ENCODE data around the gene SORCS2.

The SORCS2 gene

GRCh38 chr4:7377223-7377865 is 185.0 kb downstream of the SORCS2 start:
- DNase-seq (ENCODE audit: low spot score) = no peak

GRCh38 chr4:7379186-7379585 is 186.8 kb downstream of the SORCS2 start:
- no peak for DNase-seq (ENCODE audit: low spot score)

GRCh38 chr4:7379719-7380118 is 187.4 kb downstream of the SORCS2 start:
- DNase-seq (ENCODE audit: low spot score) = no peak

GRCh38 chr4:7381221-7381889 is 189.0 kb downstream of the SORCS2 start:
- DNase-seq (ENCODE audit: low spot score) = no peak

GRCh38 chr4:7381890-7382633 is 189.7 kb downstream of the SORCS2 start:
- no peak for DNase-seq (ENCODE audit: low spot score)

GRCh38 chr4:7382634-7383014 is 190.3 kb downstream of the SORCS2 start:
- no peak for DNase-seq (ENCODE audit: low spot score)

- DNase-seq (ENCODE audit: low spot score) = peak; percentile 16
Measured at GRCh38 chr4:7383266-7383665, 190.9 kb downstream of the SORCS2 start.

- no peak for DNase-seq (ENCODE audit: low spot score)
Measured at GRCh38 chr4:7384003-7384928, 191.9 kb downstream of the SORCS2 start.

GRCh38 chr4:7384929-7385890 is 192.9 kb downstream of the SORCS2 start:
- DNase-seq (ENCODE audit: low spot score) = no peak

GRCh38 chr4:7387925-7388324 is 195.6 kb downstream of the SORCS2 start:
- no peak for DNase-seq (ENCODE audit: low spot score)

- DNase-seq (ENCODE audit: low spot score) = no peak
Measured at GRCh38 chr4:7388627-7389026, 196.3 kb downstream of the SORCS2 start.

GRCh38 chr4:7389101-7389701 is 196.9 kb downstream of the SORCS2 start:
- DNase-seq (ENCODE audit: low spot score) = no peak

- no peak for DNase-seq (ENCODE audit: low spot score)
Measured at GRCh38 chr4:7389719-7390118, 197.4 kb downstream of the SORCS2 start.

GRCh38 chr4:7390336-7390735 is 198.0 kb downstream of the SORCS2 start:
- DNase-seq (ENCODE audit: low spot score) = no peak

GRCh38 chr4:7390906-7391636 is 198.7 kb downstream of the SORCS2 start:
- no peak for DNase-seq (ENCODE audit: low spot score)

GRCh38 chr4:7391637-7392437 is 199.5 kb downstream of the SORCS2 start:
- DNase-seq (ENCODE audit: low spot score) = no peak

- no peak for DNase-seq (ENCODE audit: low spot score)
Measured at GRCh38 chr4:7392438-7393421, 200.4 kb downstream of the SORCS2 start.

Measured in cerebellar cortex (tissue), 1 donor.